Measurements from ENCODE around the gene APBB2. TPM values are rescaled to one million over a fixed set of nuclear protein-coding genes. Genes with fewer than 3 reads are reported as not detected.

Gene APBB2
- total and polyA plus RNA-seq, 4 donors: 4.8 to 31.5 (median 11.2) TPM

- 95% methylated on average over 1 of the region's 1 CpG for WGBS
- H3K4me1 ChIP-seq (ENCODE audit: control insufficient read depth in 4 of 4, insufficient read depth in 4 of 4, low read length in 3 of 4): peaks cover 0 to 3% (median 0%) of the 10 kb centered on the region in 4 donors
- H3K27ac ChIP-seq (ENCODE audit: low read depth in 1 of 2, low read length in 2 of 2): no peak overlapping the region
- no peak for DNase-seq (ENCODE audit: low spot score)
- no peaks in the 10 kb centered on the region for H3K27me3 ChIP-seq (ENCODE audit: control insufficient read depth in 4 of 4, insufficient read depth in 4 of 4, low read length in 3 of 4)
- no peak overlapping the region for H3K4me3 ChIP-seq (ENCODE audit: low read depth in 1 of 3, low read length in 3 of 3)
- TF ChIP-seq ATF3 (IDR thresholded peaks at IDR 0.05) (no peak), HNF4G (IDR thresholded peaks at IDR 0.05) (no peak), FOXA1 (IDR thresholded peaks at IDR 0.05) (no peak), RAD21 (IDR thresholded peaks at IDR 0.05) (no peak), ZBTB33 (IDR thresholded peaks at IDR 0.05) (no peak), GABPA (IDR thresholded peaks at IDR 0.05 in 1 of 2, conservative IDR thresholded peaks at IDR 0.05 in 1 of 2) (no peak), RXRA (IDR thresholded peaks at IDR 0.05) (no peak), MAX (IDR thresholded peaks at IDR 0.05) (no peak), TAF1 (conservative IDR thresholded peaks at IDR 0.05) (no peak), REST (IDR thresholded peaks at IDR 0.05) (no peak)
- no peaks in the 10 kb centered on the region for H3K9me3 ChIP-seq (ENCODE audit: control insufficient read depth in 4 of 4, low read length in 3 of 4)
- peaks cover 0 to 10% (median 8%) of the 10 kb centered on the region in 4 donors for H3K36me3 ChIP-seq (ENCODE audit: control insufficient read depth in 4 of 4, insufficient read depth in 3 of 4, low read depth in 1 of 4, low read length in 3 of 4)
- H3K9ac ChIP-seq (ENCODE audit: low read depth in 1 of 2, low read length in 2 of 2): no peak overlapping the region
Measured at GRCh38 chr4:40875507-40876150, 338.7 kb downstream of the APBB2 start.

GRCh38 chr4:40874901-40875300 lies 339.4 kb downstream of the APBB2 start:
- Histone ChIP-seq H3K27me3 (ENCODE audit: control insufficient read depth in 4 of 4, insufficient read depth in 4 of 4, low read length in 3 of 4) (no peaks in the 10 kb centered on the region), H3K4me1 (ENCODE audit: control insufficient read depth in 4 of 4, insufficient read depth in 4 of 4, low read length in 3 of 4) (peaks cover 0 to 3% (median 0%) of the 10 kb centered on the region in 4 donors), H3K4me3 (ENCODE audit: low read depth in 1 of 3, low read length in 3 of 3) (no peak overlapping the region), H3K9me3 (ENCODE audit: control insufficient read depth in 4 of 4, low read length in 3 of 4) (no peaks in the 10 kb centered on the region), H3K9ac (ENCODE audit: low read depth in 1 of 2, low read length in 2 of 2) (no peak overlapping the region), H3K27ac (ENCODE audit: low read depth in 1 of 2, low read length in 2 of 2) (no peak overlapping the region), H3K36me3 (ENCODE audit: control insufficient read depth in 4 of 4, insufficient read depth in 3 of 4, low read depth in 1 of 4, low read length in 3 of 4) (peaks cover 0 to 5% (median 3%) of the 10 kb centered on the region in 4 donors)
- no peak for DNase-seq (ENCODE audit: low spot score)
- WGBS: 77% methylated on average over 3 of the region's 3 CpGs
- TF ChIP-seq JUND (IDR thresholded peaks at IDR 0.05) (no peak), RXRA (IDR thresholded peaks at IDR 0.05) (no peak), REST (IDR thresholded peaks at IDR 0.05) (no peak), YY1 (IDR thresholded peaks at IDR 0.05) (no peak), RAD21 (IDR thresholded peaks at IDR 0.05) (no peak), FOXA2 (IDR thresholded peaks at IDR 0.05) (no peak), SP1 (IDR thresholded peaks at IDR 0.05) (no peak), GABPA (IDR thresholded peaks at IDR 0.05 in 1 of 2, conservative IDR thresholded peaks at IDR 0.05 in 1 of 2) (no peak), TAF1 (conservative IDR thresholded peaks at IDR 0.05) (no peak), ZBTB33 (IDR thresholded peaks at IDR 0.05) (no peak), EGR1 (IDR thresholded peaks at IDR 0.05; ENCODE audit: low read depth in 2 of 2) (no peak), CTCF (IDR thresholded peaks at IDR 0.05; ENCODE audit: low read depth, low read length, missing input control) (no peak)

All from liver (tissue), 9 donors.